Muscle layer of colon (tissue), 2 donors: Measurements from ENCODE around the gene TMEM108.

ENCODE experiments used
- H3K27ac ChIP-seq: one replicate; pipeline ENCODE4 v1.7.0; 2013; ENCODE audit warnings: low read depth, mild to moderate bottlenecking, low read length, moderate library complexity
- H3K27me3 ChIP-seq, 2 donors: one replicate each; pipeline ENCODE4 v1.7.0; 2013; ENCODE audit warnings: low read length in 2 of 2, mild to moderate bottlenecking in 2 of 2; ENCODE audit not compliant: insufficient read depth in 2 of 2, control insufficient read depth in 1 of 2
- H3K36me3 ChIP-seq: one replicate; pipeline ENCODE4 v1.7.0; 2013; ENCODE audit warnings: mild to moderate bottlenecking, low read length; ENCODE audit not compliant: insufficient read depth
- H3K4me1 ChIP-seq: one replicate; pipeline ENCODE4 v1.7.0; 2013; ENCODE audit warnings: mild to moderate bottlenecking, low read length; ENCODE audit not compliant: insufficient read depth
- H3K4me3 ChIP-seq, 2 donors: one replicate each; pipeline ENCODE4 v1.7.0; 2013; ENCODE audit warnings: low read length in 2 of 2, low read depth in 1 of 2, mild to moderate bottlenecking in 1 of 2, moderate library complexity in 1 of 2
- H3K9ac ChIP-seq: one replicate; pipeline ENCODE4 v1.7.0; 2013; ENCODE audit warnings: low read length
- H3K9me3 ChIP-seq: one replicate; pipeline ENCODE4 v1.7.0; 2013; ENCODE audit warnings: mild to moderate bottlenecking, low read length
- donor health status: abdominal sarcoma.
- donor health status: Adenocarcinoma of cecum.

The TMEM108 gene

GRCh38 chr3:133055339-133055738 lies 17.1 kb downstream of the TMEM108 start:
- no peak overlapping the region for H3K27ac ChIP-seq
- H3K4me1 ChIP-seq, result no peaks in the 10 kb centered on the region
- no peaks in the 10 kb centered on the region for H3K9me3 ChIP-seq
- no peak overlapping the region for H3K4me3 ChIP-seq
- H3K36me3 ChIP-seq, result no peaks in the 10 kb centered on the region
- no peaks in the 10 kb centered on the region for H3K27me3 ChIP-seq
- no peak overlapping the region for H3K9ac ChIP-seq

GRCh38 chr3:133058243-133058642 lies 20.1 kb downstream of the TMEM108 start:
- no peak overlapping the region for H3K27ac ChIP-seq
- no peak overlapping the region for H3K4me3 ChIP-seq
- H3K4me1 ChIP-seq, result no peaks in the 10 kb centered on the region
- no peaks in the 10 kb centered on the region for H3K9me3 ChIP-seq
- no peak overlapping the region for H3K9ac ChIP-seq
- H3K36me3 ChIP-seq, result no peaks in the 10 kb centered on the region
- H3K27me3 ChIP-seq, result no peaks in the 10 kb centered on the region

- H3K4me1 ChIP-seq, result no peaks in the 10 kb centered on the region
- H3K9me3 ChIP-seq, result no peaks in the 10 kb centered on the region
- no peaks in the 10 kb centered on the region for H3K27me3 ChIP-seq
- no peak overlapping the region for H3K4me3 ChIP-seq
- no peaks in the 10 kb centered on the region for H3K36me3 ChIP-seq
- H3K9ac ChIP-seq, result no peak overlapping the region
- H3K27ac ChIP-seq, result no peak overlapping the region
Observed at GRCh38 chr3:133058831-133059230, 20.6 kb downstream of the TMEM108 start.

- no peaks in the 10 kb centered on the region for H3K9me3 ChIP-seq
- H3K27me3 ChIP-seq, result no peaks in the 10 kb centered on the region
- H3K27ac ChIP-seq, result no peak overlapping the region
- no peak overlapping the region for H3K9ac ChIP-seq
- H3K4me3 ChIP-seq, result no peak overlapping the region
- no peaks in the 10 kb centered on the region for H3K4me1 ChIP-seq
- no peaks in the 10 kb centered on the region for H3K36me3 ChIP-seq
Observed at GRCh38 chr3:133065193-133065961, 27.2 kb downstream of the TMEM108 start.

- Histone ChIP-seq H3K27me3 (no peaks in the 10 kb centered on the region), H3K4me1 (no peaks in the 10 kb centered on the region), H3K36me3 (no peaks in the 10 kb centered on the region), H3K9me3 (no peaks in the 10 kb centered on the region), H3K27ac (no peak overlapping the region), H3K4me3 (no peak overlapping the region), H3K9ac (no peak overlapping the region)
Observed at GRCh38 chr3:133066026-133066425, 27.8 kb downstream of the TMEM108 start.

- Histone ChIP-seq H3K9me3 (no peaks in the 10 kb centered on the region), H3K4me1 (no peaks in the 10 kb centered on the region), H3K4me3 (no peak overlapping the region), H3K27ac (no peak overlapping the region), H3K27me3 (no peaks in the 10 kb centered on the region), H3K36me3 (no peaks in the 10 kb centered on the region), H3K9ac (no peak overlapping the region)
Observed at GRCh38 chr3:133069556-133070286, 31.5 kb downstream of the TMEM108 start.

GRCh38 chr3:133074977-133075376 lies 36.8 kb downstream of the TMEM108 start:
- no peaks in the 10 kb centered on the region for H3K36me3 ChIP-seq
- no peaks in the 10 kb centered on the region for H3K27me3 ChIP-seq
- peaks cover 6% of the 10 kb centered on the region for H3K4me1 ChIP-seq
- no peak overlapping the region for H3K9ac ChIP-seq
- no peak overlapping the region for H3K27ac ChIP-seq
- no peaks in the 10 kb centered on the region for H3K9me3 ChIP-seq
- no peak overlapping the region for H3K4me3 ChIP-seq

GRCh38 chr3:133077688-133078087 lies 39.5 kb downstream of the TMEM108 start:
- Histone ChIP-seq H3K27ac (no peak overlapping the region), H3K4me1 (peaks cover 6% of the 10 kb centered on the region), H3K9ac (no peak overlapping the region), H3K9me3 (no peaks in the 10 kb centered on the region), H3K36me3 (no peaks in the 10 kb centered on the region), H3K27me3 (no peaks in the 10 kb centered on the region), H3K4me3 (no peak overlapping the region)

GRCh38 chr3:133079621-133080020 lies 41.4 kb downstream of the TMEM108 start:
- Histone ChIP-seq H3K4me1 (peaks cover 6% of the 10 kb centered on the region), H3K9ac (no peak overlapping the region), H3K27me3 (no peaks in the 10 kb centered on the region), H3K4me3 (no peak overlapping the region), H3K27ac (no peak overlapping the region), H3K9me3 (no peaks in the 10 kb centered on the region), H3K36me3 (no peaks in the 10 kb centered on the region)

- Histone ChIP-seq H3K9ac (no peak overlapping the region), H3K9me3 (no peaks in the 10 kb centered on the region), H3K4me3 (no peak overlapping the region), H3K4me1 (peaks cover 6% of the 10 kb centered on the region), H3K27me3 (no peaks in the 10 kb centered on the region), H3K27ac (no peak overlapping the region), H3K36me3 (no peaks in the 10 kb centered on the region)
Observed at GRCh38 chr3:133081016-133081415, 42.8 kb downstream of the TMEM108 start.

GRCh38 chr3:133083395-133083794 lies 45.2 kb downstream of the TMEM108 start:
- H3K36me3 ChIP-seq, result no peaks in the 10 kb centered on the region
- no peak overlapping the region for H3K27ac ChIP-seq
- no peaks in the 10 kb centered on the region for H3K9me3 ChIP-seq
- H3K4me1 ChIP-seq, result no peaks in the 10 kb centered on the region
- H3K27me3 ChIP-seq, result no peaks in the 10 kb centered on the region
- no peak overlapping the region for H3K4me3 ChIP-seq
- no peak overlapping the region for H3K9ac ChIP-seq
